GM21526 (cell line): ENCODE data around the gene FTCD.
"Not testable (repeated sequence)": the region's sequence is repeated elsewhere in the genome, so short reads cannot be mapped to it uniquely, and the experiment has no call there.

Source experiments
- ATAC-seq: cut with Tn5 transposase; IDR thresholded peaks from one replicate; pipeline ENCODE4 v1.9.1; 2021; ENCODE audit warnings: moderate library complexity; ENCODE audit not compliant: unreplicated experiment, low FRiP score

The FTCD gene, protein sequence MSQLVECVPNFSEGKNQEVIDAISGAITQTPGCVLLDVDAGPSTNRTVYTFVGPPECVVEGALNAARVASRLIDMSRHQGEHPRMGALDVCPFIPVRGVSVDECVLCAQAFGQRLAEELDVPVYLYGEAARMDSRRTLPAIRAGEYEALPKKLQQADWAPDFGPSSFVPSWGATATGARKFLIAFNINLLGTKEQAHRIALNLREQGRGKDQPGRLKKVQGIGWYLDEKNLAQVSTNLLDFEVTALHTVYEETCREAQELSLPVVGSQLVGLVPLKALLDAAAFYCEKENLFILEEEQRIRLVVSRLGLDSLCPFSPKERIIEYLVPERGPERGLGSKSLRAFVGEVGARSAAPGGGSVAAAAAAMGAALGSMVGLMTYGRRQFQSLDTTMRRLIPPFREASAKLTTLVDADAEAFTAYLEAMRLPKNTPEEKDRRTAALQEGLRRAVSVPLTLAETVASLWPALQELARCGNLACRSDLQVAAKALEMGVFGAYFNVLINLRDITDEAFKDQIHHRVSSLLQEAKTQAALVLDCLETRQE

DNA sequence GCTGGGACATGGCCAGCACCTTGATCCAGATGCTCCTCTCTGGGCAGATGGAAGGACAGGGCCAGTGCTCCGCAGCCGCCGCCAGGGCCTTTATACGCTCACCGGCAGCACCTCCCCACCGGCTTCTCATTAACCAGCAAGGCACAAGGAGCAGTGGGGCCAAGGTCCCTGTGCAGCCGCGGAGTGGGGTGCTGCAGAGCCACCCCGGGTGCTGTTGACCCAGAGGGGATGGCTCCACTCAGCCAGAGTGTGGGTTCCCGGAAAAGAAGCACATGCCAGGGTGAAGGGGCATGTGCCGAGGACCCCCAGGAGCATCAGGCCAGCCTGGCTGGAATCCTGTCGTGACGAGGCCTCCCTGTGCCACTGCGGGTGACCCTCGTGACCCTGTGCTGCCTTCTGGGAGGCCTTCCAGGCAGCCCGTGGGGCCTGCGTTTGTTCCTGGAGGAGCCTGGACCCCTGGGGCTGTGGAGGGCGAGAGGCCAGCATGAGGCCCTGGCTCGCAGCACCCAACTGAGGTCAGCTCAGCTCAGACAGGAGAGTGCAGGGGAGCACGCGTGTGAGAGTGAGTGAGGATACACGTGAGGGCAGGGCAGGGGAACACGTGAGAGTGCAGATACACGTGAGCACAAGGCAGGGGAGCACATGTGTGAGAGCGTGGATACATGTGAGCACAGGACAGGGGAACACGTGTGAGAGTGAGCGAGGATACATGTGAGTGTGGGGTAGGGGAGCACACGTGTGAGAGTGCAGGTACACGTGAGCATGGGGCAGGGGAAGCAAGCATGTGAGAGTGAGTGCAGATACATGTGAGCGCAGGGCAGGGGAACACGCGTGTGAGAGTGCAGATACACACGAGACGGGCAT, at the start of gene FTCD:
FTCD (minus strand) TSS at position 66 of the 864 bp plus-strand sequence; CDS start at position 10, 56 bp downstream.
- ATAC-seq = no peak

DNA sequence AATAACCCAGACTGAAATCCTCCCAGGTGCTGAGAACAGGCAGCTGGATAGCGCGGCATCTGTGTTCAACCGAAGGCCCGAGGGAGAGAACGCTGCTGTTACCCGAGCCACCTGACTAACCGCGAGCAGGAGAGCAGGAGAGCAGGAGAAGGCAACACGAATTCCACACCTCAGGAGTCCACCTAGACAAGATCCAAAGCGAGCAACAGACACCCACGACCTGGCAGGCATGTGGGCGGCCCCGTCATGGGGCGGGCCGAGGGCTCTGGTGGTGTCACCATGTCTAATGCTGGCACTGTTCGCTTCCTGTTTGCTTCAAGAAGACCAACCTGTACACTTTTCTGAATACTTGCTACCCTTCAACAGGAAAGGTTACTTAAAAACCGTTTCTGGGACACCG, 49.8 kb upstream of the FTCD start:
- no peak for ATAC-seq

DNA sequence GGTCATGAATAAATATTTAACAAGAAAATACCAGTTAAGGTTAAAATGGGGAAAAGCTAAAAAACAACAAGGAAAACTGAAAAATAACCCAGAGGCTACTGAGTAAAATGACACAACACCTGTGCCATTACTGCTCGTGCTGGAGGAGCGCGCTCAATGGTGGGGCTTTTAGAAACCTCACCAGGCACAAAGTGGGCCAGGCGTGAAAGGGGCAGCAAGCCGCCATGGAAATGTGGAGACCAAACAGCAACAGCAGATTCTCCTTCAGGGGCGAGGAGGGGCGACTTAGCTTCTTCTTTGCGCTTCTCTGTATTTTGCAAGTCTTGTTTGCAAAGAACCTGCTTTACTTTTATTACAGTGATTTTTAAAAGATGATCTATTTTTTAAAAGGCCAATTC, 47.8 kb upstream of the FTCD start:
- no peak for ATAC-seq

DNA sequence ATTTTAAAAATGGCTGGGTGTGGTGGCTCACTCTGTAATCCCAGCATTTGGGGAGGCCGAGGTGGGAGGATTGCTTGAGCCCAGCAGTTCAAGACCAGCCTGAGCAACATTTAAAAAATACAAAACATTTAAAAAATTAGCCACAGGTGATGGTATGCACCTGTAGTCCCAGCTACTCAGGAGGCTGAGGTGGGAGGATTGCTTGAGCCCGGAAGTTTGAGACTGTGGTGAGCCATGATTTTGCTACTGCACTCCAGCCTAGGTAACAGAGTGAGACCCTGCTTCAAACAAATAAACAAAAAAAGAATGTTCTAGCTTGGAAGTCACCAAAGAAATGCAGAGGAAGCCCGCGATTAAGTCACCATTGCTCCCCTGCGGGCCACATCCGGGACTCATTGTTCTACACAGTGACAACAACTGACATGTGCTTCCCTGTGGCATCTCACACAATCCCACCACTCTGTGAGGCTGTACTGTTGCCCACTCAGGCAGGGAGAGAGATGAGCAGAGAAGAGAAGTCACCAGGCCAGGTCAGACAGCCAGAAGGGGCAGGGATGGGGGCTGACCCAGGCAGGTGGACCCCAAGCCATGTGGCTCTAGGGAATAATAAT, 47.3 kb upstream of the FTCD start:
- no peak for ATAC-seq

DNA sequence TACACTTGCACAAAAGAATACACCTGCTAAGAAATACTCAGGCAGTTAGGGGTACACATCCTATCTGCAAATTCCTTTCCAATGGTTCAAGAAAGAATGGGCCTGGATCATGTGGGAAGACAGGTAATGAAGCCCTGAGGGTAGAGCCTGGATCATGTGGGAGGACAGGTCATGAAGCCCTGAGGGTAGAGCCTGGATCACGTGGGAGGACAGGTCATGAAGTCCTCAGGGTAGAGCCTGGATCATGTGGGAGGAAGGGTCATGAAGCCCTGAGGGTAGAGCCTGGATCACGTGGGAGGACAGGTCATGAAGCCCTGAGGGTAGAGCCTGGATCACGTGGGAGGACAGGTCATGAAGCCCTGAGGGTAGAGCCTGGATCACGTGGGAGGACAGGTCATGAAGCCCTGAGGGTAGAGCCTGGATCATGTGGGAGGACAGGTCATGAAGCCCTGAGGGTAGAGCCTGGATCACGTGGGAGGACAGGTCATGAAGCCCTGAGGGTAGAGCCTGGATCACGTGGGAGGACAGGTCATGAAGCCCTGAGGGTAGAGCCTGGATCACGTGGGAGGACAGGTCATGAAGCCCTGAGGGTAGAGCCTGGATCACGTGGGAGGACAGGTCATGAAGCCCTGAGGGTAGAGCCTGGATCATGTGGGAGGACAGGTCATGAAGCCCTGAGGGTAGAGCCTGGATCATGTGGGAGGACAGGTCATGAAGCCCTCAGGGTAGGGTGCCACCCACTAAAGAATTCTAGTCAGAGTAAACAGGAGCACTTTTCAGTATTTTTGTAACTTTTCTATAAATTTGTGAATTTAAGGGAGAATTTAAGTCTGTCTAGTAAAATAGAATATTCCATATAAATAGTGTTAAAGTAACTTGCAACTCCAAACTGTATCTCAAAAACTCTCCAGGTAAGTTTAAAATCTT, 45.8 kb upstream of the FTCD start:
- not testable (repeated sequence) for ATAC-seq

DNA sequence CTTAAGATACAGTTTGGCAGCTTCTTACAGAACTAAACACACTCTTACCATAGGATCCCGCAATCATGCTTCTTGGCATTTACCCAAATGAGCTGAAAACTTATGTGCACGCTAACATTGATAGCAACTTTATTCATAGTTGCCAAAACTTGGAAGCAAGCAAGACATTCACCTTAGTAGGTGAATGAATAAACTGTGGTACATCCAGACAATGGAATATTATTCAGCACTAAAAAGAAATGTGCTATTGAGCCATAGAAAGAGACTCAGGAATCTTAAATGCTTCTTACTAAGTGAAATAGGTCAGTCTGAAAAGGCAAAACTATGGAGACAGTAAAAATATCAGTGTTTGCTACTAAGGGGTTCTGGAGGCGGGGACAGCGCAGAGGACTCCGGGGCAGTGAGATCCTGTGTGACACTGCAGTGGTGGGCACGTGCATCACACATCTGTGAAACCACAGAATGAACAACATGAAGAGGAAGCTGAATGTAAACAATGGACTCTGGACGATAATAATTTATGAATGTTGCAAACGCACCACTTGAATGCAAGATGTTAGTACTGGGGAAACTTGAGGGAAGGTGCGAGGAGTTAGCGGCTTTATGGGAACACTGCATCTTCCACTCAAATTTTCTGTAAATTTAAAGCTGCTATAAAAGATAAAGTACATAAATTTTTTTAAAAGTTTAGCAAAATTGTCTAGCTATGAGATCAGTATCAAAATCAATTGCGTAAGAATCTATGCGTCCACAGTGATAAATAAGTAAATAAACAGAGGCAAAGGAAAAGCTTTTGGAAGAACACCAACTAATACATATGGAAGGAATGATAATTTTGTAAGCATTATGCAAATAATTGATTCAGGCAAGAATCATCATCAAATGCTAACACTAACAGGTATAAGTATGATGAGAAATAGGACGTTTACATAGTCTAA, 44.3 kb upstream of the FTCD start:
- ATAC-seq = no peak

DNA sequence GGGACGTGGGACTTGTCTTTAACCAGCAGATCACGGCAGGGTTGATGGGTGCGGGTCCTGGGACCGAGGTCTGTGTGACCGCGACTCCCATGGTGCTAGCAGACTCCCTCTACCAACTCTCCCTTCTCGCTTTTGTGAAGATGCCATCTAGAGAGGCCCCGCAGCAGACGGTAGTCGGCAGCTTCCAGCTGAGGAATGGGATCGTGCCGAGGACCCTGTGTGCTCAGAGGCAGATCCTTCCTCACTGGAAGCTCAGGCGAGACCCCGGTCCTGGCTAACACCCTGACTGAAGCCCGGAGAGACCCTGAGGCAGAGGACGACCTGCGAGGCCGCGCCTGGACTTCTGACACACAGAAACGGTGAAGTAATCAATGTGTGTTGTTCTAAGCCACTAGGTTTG, 41.4 kb upstream of the FTCD start:
- ATAC-seq = no peak

DNA sequence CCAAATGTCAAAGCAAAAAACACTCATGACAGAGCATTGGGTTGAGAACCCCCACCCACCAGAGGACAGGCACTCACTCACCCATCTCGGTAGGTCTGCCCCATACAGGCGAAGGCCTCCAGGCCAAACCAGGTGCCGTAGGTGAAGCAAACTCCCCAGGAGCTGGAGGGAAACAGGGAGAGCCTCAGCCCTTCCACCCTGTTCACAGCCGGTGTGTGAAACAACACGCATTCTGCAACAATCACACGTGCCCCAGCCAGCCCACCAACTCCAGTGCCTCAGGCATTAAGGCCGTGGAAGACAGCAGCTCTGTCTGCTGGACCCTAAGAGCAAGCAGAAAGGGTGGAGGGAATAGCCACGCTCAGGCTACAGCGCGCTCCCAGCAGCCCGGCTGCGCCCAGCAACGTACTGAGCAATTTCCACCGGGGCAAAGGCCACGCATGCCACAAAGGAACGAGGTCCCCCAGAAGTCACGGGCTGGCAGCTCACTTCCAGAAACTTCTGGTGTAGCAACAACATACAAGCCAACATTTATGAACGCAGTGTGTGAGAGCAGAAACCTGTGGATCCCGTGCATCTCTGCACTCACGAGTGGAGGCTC, 40.3 kb upstream of the FTCD start:
- no peak for ATAC-seq

DNA sequence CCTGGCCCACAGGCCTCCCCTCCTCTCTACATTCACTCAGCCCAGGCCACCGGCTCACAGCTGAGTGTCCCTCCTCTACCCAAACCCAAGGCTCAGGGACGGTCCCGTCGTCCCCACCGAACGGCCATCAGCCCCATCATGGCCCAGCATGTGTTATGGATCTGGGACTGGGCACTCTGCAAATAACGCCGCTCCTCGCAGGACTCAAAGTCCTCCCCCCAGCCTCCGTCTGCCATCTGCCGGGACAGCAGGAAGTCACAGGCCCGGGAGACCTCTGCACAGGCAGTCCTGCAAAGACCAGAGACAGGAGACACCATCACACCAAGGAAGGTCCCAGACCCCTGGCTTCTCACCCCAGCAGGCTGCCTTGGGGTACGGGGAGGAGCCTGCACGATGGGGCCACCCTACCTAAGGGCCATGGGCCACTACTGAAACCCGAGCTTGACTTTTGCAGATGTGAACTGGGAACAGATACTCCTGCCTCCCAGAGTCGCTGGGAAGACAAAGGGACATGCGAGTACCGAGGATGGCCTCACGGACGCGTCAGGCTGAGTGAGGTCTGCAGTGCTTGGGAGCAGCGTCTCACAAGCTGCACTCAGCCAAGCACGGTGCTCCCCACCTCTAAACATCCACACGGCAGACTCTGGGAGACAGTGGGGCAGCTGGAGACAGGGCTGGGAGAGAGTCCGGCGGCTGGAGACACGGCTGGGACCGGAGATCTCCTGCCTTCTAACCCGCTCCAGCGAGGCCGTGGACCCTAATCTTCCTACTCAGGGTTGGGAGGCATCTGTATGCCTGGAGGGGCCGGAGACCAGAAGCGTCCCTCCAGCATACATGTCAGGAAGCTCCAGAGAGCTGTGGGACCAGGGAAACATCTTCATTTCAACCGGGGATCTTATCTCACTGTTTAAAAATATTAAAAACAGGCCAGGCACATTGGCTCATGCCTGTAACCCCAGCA, 39.3 kb upstream of the FTCD start:
- ATAC-seq = no peak

DNA sequence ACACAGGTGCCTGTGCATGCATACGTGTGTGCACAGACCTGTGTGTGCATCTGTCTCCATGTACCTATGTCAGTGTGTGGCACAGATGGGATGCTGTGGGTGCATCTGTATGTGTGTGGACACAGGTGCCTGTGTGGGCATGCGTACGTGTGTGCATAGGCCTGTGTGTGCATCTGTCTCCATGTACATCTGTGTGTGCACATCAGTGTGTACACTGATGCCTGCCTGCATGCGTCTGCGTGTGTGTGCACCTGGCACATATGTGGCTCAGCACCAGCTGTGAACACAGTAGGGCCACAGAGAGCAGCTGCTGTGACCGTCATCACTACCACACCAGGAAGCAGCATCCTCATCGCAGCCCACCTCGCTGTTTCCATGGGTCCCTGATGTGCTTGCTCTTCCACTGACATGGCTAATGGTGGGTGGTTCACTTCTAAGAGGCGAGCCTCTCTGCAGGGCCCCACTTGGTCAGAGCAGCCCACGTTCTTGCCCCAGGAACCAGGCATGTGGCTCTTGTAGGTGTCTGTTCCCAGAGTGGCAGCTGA, 38.5 kb upstream of the FTCD start:
- ATAC-seq = no peak

DNA sequence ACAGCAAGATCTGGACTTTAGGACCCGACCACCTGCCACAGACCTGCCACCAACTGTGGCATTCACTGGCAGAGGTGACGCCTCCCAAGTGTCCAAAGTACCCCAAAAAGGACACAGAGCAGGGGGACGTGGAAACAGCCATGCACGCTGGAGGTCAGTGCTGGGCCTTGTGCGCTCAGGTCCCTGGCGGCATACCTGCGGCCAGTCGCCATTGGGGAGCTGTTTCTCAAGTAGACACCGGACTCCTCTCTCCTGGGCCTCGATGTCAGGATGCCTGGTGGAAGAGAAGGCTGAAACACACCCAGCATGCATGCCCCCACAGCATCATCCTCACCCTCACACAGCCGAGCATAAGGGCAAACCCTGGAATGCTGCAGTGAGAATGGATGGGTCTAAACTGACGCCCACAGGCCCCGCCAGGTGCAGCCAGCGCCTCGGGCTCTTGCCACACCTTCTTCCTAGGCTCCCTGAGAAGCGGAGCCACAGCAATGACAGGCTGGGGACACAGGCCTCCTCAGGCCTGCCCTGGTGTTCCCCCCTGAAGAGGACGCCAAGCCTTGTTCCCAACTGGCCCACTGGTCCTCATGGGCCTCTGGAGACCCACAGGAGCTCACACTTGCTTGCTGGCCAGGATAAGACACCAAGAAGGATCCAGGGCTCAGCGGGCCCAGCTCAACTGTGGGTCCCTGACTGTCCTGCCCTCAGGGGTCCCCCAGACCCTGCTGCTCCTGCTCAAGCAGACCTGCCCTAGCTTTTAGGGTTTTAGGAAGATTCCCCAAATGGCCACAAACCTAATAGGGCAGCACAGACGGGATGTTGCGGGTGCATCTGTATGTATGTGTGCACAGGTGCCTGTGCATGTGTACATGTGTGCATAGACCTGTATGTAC, 36.6 kb upstream of the FTCD start:
- ATAC-seq = no peak

DNA sequence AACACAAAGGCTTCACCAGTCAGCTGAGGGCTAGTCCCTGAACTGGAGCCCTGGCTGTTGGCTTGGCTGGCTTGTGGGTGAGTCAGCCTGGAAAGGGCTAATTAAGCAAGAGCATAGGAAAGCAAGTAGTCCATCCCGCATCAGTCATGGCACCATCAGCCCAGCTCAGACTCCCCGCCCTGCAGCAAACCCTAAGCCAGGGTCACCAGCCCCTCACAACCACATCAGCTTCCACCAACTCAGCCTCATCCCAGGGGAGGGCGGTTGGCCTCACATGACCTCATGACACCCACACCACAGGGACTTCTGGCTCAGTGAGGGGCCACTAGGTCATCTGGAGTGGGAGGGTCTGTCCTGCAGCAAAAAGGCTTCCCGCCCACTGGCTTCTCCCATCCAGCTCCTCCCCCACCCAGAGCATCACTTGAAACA, 35.9 kb upstream of the FTCD start:
- no peak for ATAC-seq

DNA sequence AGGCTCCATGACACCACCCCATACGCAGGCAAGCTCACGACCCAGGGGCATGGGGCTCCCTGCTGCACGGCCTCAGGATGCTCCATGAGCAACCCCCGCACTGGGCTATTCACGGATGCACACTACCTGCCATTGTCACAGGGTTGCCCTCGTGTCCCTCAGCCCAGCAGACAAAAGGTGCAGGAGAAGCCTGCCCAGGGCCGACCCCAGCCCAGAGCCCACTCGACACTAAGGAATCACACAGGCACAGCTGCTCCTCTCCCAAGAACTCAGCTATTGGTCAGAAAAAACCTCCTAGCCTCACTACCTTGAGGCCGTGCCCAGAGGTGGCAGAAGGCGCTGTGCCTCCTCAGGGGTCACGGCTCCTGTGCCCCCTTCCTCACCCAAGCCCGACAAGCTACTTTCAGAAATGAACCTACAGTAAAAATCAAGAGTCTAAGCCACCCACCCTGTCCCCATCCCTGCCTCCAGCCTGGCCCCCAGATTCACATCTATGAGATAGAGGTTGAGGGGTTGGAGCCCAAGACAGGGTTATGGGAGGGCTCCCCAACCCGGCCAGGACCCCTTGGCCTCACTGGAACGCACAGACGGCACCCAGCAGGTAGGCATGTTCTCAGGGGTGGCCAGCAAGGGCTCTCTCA, 35.2 kb upstream of the FTCD start:
- ATAC-seq = no peak

DNA sequence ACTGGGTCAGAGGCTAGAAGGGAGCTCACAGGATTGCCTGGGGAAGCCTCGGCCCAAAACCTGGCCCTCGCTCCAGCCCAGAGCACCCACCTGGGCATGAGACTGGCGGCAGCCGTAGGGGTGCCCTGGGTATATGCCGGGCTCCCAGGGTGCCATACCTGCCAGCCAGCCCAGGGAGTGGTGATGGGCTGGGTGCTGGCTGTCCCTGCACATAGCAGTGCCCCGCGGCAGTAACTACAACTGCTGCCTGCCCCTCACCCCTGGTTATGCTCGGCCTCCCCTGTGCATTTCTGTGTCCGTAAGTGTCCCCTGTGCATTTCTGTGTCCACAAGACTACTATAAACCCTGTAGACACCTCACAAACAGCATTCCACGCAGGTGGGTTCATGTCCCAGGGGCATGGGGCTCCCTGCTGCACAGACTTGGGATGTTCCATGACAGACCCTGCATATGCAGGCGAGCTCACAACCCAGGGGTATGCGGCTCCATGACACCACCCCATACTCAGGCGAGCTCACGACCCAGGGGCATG, 34.6 kb upstream of the FTCD start:
- ATAC-seq = no peak

DNA sequence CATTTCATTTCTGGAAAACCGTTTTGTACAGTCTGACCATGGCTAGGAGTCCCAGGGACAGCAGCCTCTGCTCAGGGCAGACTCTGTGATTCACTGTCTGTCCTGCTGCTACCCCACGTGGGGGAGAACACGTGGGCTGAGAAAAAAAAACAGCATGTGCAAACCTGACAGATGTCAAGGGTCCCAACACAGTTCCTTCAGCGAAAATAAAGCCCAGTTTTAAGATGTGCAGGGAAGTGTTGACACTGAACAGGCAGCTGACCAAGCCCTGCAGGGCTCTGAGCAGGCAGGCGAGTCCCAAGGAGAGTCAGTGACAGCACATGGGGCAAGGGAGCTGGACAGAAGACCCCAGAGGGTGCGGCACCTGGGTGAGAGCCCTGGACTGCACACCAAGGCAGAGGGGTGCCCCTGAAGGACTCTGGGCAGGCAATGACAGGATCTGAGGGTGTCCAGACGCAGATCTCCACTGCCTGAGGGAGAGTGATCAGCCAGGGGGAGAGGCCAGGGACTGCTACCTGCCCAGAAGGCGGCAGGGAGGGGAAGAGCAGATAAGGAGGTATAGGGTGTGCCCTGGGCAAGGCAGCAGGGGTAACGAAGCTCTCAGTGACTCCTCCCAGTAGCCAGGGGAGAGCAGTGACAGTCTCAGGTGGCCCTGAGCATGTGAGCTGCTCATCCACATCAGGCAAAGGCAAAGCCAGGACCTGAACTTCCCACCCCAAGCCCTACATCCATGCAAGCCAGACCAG, 34.0 kb upstream of the FTCD start:
- ATAC-seq = no peak
